ENCODE data around the gene PHOX2A. TPM values are rescaled to one million over a fixed set of nuclear protein-coding genes. Genes with fewer than 3 reads are reported as not detected.

PHOX2A gene
- total and polyA plus RNA-seq, 2 of the 13 experiments (the other 11 are each of a cell fraction or from before 2014, with no cell fraction given): not detected

DNA sequence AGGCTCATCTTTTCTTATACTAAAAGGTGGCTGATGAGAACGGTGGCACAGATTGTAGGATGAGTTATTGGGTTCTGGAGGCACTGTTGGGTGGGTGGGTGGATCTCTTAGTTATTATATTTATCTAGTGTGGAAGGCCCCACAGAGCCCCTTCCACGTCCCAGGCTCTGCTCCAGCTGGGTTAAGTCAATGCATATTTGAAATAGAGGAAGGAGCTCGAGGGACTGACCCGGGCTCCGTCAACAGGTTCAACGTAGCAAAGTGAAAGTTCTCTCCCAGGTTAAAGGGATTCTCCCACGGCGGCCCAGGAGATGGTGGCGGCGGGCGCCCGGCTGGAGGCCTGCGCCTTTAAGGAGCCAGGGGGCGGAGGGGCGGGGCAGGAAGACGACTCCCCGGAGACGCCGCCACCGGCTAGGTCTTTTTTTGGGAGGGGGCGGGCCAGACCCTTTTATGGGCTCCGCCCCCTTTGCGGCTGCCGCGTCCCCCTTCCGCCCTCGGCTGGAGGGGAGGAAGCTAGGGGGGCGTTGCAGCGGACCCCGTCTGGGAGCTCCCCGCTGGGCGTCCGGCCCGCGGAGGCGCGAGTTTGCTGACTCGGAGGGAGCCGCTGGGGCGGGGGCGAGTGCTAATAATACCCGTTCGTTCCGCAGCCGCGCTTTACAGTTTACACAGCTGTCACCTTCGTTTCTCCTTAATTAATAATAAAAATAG lies 20.9 kb downstream of the PHOX2A start (continued):
- TF ChIP-seq, protein P1, sequence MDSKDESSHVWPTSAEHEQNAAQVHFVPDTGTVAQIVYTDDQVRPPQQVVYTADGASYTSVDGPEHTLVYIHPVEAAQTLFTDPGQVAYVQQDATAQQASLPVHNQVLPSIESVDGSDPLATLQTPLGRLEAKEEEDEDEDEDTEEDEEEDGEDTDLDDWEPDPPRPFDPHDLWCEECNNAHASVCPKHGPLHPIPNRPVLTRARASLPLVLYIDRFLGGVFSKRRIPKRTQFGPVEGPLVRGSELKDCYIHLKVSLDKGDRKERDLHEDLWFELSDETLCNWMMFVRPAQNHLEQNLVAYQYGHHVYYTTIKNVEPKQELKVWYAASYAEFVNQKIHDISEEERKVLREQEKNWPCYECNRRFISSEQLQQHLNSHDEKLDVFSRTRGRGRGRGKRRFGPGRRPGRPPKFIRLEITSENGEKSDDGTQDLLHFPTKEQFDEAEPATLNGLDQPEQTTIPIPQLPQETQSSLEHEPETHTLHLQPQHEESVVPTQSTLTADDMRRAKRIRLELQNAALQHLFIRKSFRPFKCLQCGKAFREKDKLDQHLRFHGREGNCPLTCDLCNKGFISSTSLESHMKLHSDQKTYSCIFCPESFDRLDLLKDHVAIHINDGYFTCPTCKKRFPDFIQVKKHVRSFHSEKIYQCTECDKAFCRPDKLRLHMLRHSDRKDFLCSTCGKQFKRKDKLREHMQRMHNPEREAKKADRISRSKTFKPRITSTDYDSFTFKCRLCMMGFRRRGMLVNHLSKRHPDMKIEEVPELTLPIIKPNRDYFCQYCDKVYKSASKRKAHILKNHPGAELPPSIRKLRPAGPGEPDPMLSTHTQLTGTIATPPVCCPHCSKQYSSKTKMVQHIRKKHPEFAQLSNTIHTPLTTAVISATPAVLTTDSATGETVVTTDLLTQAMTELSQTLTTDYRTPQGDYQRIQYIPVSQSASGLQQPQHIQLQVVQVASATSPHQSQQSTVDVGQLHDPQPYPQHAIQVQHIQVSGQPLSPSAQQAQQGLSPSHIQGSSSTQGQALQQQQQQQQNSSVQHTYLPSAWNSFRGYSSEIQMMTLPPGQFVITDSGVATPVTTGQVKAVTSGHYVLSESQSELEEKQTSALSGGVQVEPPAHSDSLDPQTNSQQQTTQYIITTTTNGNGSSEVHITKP (CRISPR knock-in tag; IDR thresholded peaks at IDR 0.05; ENCODE audit: low read depth): no peak
- no peak for TF ChIP-seq ELF3 (CRISPR knock-in tag; IDR thresholded peaks at IDR 0.05)
- no peak for TF ChIP-seq ZNF230 (CRISPR knock-in tag; IDR thresholded peaks at IDR 0.05)
- no peak for TF ChIP-seq ZNF17 (CRISPR knock-in tag; IDR thresholded peaks at IDR 0.05)
- TF ChIP-seq USF2 (IDR thresholded peaks at IDR 0.05; ENCODE audit: low read depth, low read length): no peak
- peak; percentile 54; the same call in 1 of the 2 replicates for TF ChIP-seq USF2 (CRISPR knock-in tag; IDR thresholded peaks at IDR 0.05; ENCODE audit: borderline replicate concordance)
- TF ChIP-seq KLF6 (CRISPR knock-in tag; IDR thresholded peaks at IDR 0.05): no peak
- no peak for TF ChIP-seq ZNF558 (CRISPR knock-in tag; IDR thresholded peaks at IDR 0.05; ENCODE audit: borderline replicate concordance)
- TF ChIP-seq LRRFIP1 (CRISPR knock-in tag; conservative IDR thresholded peaks at IDR 0.05): no peak
- no peak for TF ChIP-seq ZNF430 (CRISPR knock-in tag; IDR thresholded peaks at IDR 0.05)
- no peak for TF ChIP-seq TRAFD1 (CRISPR knock-in tag; IDR thresholded peaks at IDR 0.05; ENCODE audit: borderline replicate concordance)
- TF ChIP-seq ATAD3A (CRISPR knock-in tag; IDR thresholded peaks at IDR 0.05): no peak
- 0 out of 2 replicates have a peak, but pooled peaks have one; percentile 50 for TF ChIP-seq RXRA (CRISPR knock-in tag; IDR thresholded peaks at IDR 0.05)
- TF ChIP-seq KDM1A (CRISPR knock-in tag; IDR thresholded peaks at IDR 0.05): no peak
- TF ChIP-seq, protein P2, sequence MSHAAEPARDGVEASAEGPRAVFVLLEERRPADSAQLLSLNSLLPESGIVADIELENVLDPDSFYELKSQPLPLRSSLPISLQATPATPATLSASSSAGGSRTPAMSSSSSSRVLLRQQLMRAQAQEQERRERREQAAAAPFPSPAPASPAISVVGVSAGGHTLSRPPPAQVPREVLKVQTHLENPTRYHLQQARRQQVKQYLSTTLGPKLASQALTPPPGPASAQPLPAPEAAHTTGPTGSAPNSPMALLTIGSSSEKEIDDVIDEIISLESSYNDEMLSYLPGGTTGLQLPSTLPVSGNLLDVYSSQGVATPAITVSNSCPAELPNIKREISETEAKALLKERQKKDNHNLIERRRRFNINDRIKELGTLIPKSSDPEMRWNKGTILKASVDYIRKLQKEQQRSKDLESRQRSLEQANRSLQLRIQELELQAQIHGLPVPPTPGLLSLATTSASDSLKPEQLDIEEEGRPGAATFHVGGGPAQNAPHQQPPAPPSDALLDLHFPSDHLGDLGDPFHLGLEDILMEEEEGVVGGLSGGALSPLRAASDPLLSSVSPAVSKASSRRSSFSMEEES (CRISPR knock-in tag; IDR thresholded peaks at IDR 0.05): no peak
- no peak for TF ChIP-seq GTF3A (CRISPR knock-in tag; conservative IDR thresholded peaks at IDR 0.05)
- TF ChIP-seq ZNF83 (CRISPR knock-in tag; IDR thresholded peaks at IDR 0.05; ENCODE audit: borderline replicate concordance): no peak
- TF ChIP-seq NR3C1 (CRISPR knock-in tag; IDR thresholded peaks at IDR 0.05): no peak
- 0 out of 2 replicates have a peak, but pooled peaks have one; percentile 15 for TF ChIP-seq POLR2AphosphoS5 (IDR thresholded peaks at IDR 0.05; ENCODE audit: low read depth, low read length)
